Measurements from ENCODE around the gene MRPS25.

The MRPS25 gene

GRCh38 chr3:15081960-15082664 is 17.0 kb upstream of the MRPS25 start:
- H3K27ac ChIP-seq, result peak overlapping the region; percentile 57
- peaks cover 3% of the 10 kb centered on the region for H3K9me3 ChIP-seq
- no peak overlapping the region for H3K4me3 ChIP-seq (ENCODE audit: low read depth in 1 of 2, low read length in 1 of 2)
- H3K4me1 ChIP-seq (ENCODE audit: control insufficient read depth in 1 of 2, insufficient read depth in 1 of 2, low read depth in 1 of 2, low read length in 1 of 2), result peaks cover 11 to 13% of the 10 kb centered on the region in 2 experiments
- TF ChIP-seq CTCF (IDR thresholded peaks at IDR 0.05), result no peak
- H3K27me3 ChIP-seq, result no peaks in the 10 kb centered on the region
- H3K36me3 ChIP-seq, result peaks cover 94% of the 10 kb centered on the region

GRCh38 chr3:15079091-15079490 is 14.0 kb upstream of the MRPS25 start:
- H3K4me1 ChIP-seq (ENCODE audit: control insufficient read depth in 1 of 2, insufficient read depth in 1 of 2, low read depth in 1 of 2, low read length in 1 of 2), result peaks cover 11 to 13% of the 10 kb centered on the region in 2 experiments
- no peak for TF ChIP-seq CTCF (IDR thresholded peaks at IDR 0.05)

GRCh38 chr3:15074500-15074899 is 9.4 kb upstream of the MRPS25 start:
- Histone ChIP-seq H3K27ac (no peak overlapping the region), H3K27me3 (no peaks in the 10 kb centered on the region), H3K4me1 (ENCODE audit: control insufficient read depth in 1 of 2, insufficient read depth in 1 of 2, low read depth in 1 of 2, low read length in 1 of 2) (no peaks in the 10 kb centered on the region), H3K9me3 (no peaks in the 10 kb centered on the region), H3K36me3 (peaks cover 91% of the 10 kb centered on the region), H3K4me3 (ENCODE audit: low read depth in 1 of 2, low read length in 1 of 2) (no peak overlapping the region)
- TF ChIP-seq CTCF (IDR thresholded peaks at IDR 0.05), result no peak

More at GRCh38 chr3:15079091-15079490, 14.0 kb upstream of the MRPS25 start:
- Histone ChIP-seq H3K9me3 (no peaks in the 10 kb centered on the region), H3K36me3 (peaks cover 97% of the 10 kb centered on the region), H3K27me3 (no peaks in the 10 kb centered on the region), H3K4me3 (ENCODE audit: low read depth in 1 of 2, low read length in 1 of 2) (no peak overlapping the region), H3K27ac (no peak overlapping the region)

GRCh38 chr3:15071699-15072098 is 6.6 kb upstream of the MRPS25 start:
- Histone ChIP-seq H3K27me3 (no peaks in the 10 kb centered on the region), H3K4me1 (ENCODE audit: control insufficient read depth in 1 of 2, insufficient read depth in 1 of 2, low read depth in 1 of 2, low read length in 1 of 2) (no peaks in the 10 kb centered on the region), H3K36me3 (peaks cover 66% of the 10 kb centered on the region), H3K9me3 (no peaks in the 10 kb centered on the region), H3K4me3 (ENCODE audit: low read depth in 1 of 2, low read length in 1 of 2) (no peak overlapping the region), H3K27ac (no peak overlapping the region)
- no peak for TF ChIP-seq CTCF (IDR thresholded peaks at IDR 0.05)

- H3K27ac ChIP-seq, result no peak overlapping the region
- peaks cover 44% of the 10 kb centered on the region for H3K36me3 ChIP-seq
- peaks cover 9 to 13% of the 10 kb centered on the region in 2 experiments for H3K4me1 ChIP-seq (ENCODE audit: control insufficient read depth in 1 of 2, insufficient read depth in 1 of 2, low read depth in 1 of 2, low read length in 1 of 2)
- no peak for TF ChIP-seq CTCF (IDR thresholded peaks at IDR 0.05)
- no peak overlapping the region for H3K4me3 ChIP-seq (ENCODE audit: low read depth in 1 of 2, low read length in 1 of 2)
- H3K9me3 ChIP-seq, result no peaks in the 10 kb centered on the region
- no peaks in the 10 kb centered on the region for H3K27me3 ChIP-seq
Measured at GRCh38 chr3:15069441-15069840, 4.3 kb upstream of the MRPS25 start.

Data from neutrophil (primary cell).